Endothelial cell of umbilical vein (primary cell): ENCODE data around the gene PHPT1. TPM values are rescaled to one million over a fixed set of nuclear protein-coding genes. Genes with fewer than 3 reads are reported as not detected.

Source experiments
- BruUV-seq: library from RNA; stranded (reverse); fragments of 400-500 nt; replicated peaks from 2 replicates; lab custom pipeline; 2021; lab: Mats Ljungman, UMichigan
- CTCF ChIA-PET: fragments of 300-600, 350-600 bp; sonication (Branson Sonifier 250); formaldehyde crosslinking; loops from one replicate; lab custom pipeline; 2021; ENCODE audit warnings: antibody characterized with exemption, inconsistent platforms; lab: Charles Lee
- POLR2A ChIA-PET: fragments of 300-600, 350-600 bp; sonication (Branson Sonifier 250); formaldehyde crosslinking; loops from one replicate; lab custom pipeline; 2021; ENCODE audit warnings: antibody characterized with exemption, inconsistent platforms; lab: Charles Lee
- DNase-seq: peaks from one replicate; pipeline ENCODE4 v3.0.0-alpha.2; 2011; ENCODE audit warnings: low read depth, low spot score
- FAIRE-seq: peaks from 2 replicates; lab custom pipeline; 2011; peaks lifted over from hg19 to GRCh38; lab: Jason Lieb, UNC
- H2AFZ ChIP-seq: 2 replicates; pipeline ENCODE4 v1.6.0; 2012; ENCODE audit warnings: low read depth, low read length, control low read depth, inconsistent platforms
- H3K27ac ChIP-seq: 2 replicates; pipeline ENCODE4 v1.5.1; 2011; ENCODE audit warnings: low read depth, mild to moderate bottlenecking, control low read depth, low read length, moderate library complexity; ENCODE audit not compliant: insufficient read depth
- H3K27me3 ChIP-seq, 2 experiments: 2 replicates each; pipeline versions ENCODE4 v1.6.0 to v1.6.1; 2011; ENCODE audit warnings: low read length in 2 of 2, mixed read lengths in 1 of 2; ENCODE audit not compliant: control insufficient read depth in 2 of 2, insufficient read depth in 2 of 2
- H3K36me3 ChIP-seq, 2 experiments: 2 replicates in 1 of 2; 3 replicates in 1 of 2; pipeline ENCODE4 v1.5.1; 2011; ENCODE audit warnings: low read length in 2 of 2, mild to moderate bottlenecking in 1 of 2, moderate library complexity in 1 of 2; ENCODE audit not compliant: control insufficient read depth in 2 of 2, insufficient read depth in 2 of 2; ENCODE audit errors: extremely low read depth in 1 of 2
- H3K4me1 ChIP-seq: 3 replicates; pipeline ENCODE4 v1.5.1; 2011; ENCODE audit warnings: mild to moderate bottlenecking, low read length; ENCODE audit not compliant: control insufficient read depth, insufficient read depth; ENCODE audit errors: extremely low read depth
- H3K4me2 ChIP-seq: 2 replicates; pipeline ENCODE4 v1.6.1; 2011; ENCODE audit warnings: low read length, control low read depth, mixed read lengths; ENCODE audit not compliant: insufficient read depth
- H3K4me3 ChIP-seq, 3 experiments: fragments of 200-600 bp in 1 of 3; sonication (generic), shearing (Covaris generic) in 1 of 3; replicated peaks in 1 of 3; 2 replicates each; pipeline ENCODE4 v1.5.1; 2011 to 2016; ENCODE audit warnings: control low read depth in 3 of 3, low read length in 3 of 3, mild to moderate bottlenecking in 2 of 3, inconsistent platforms in 1 of 3, low read depth in 1 of 3, moderate library complexity in 1 of 3; ENCODE audit not compliant: insufficient read depth in 1 of 3
- H3K79me2 ChIP-seq: 2 replicates; pipeline ENCODE4 v1.6.0; 2012; ENCODE audit warnings: low read length, inconsistent platforms; ENCODE audit not compliant: control insufficient read depth, insufficient read depth
- H3K9ac ChIP-seq: replicated peaks from 2 replicates; pipeline ENCODE3; 2011; ENCODE audit warnings: low read length, control low read depth; ENCODE audit not compliant: insufficient read depth; ENCODE audit errors: extremely low read depth
- H3K9me1 ChIP-seq: replicated peaks from 3 replicates; pipeline ENCODE4 v1.6.0; 2011; ENCODE audit warnings: mild to moderate bottlenecking, low read length; ENCODE audit not compliant: control insufficient read depth, insufficient read depth; ENCODE audit errors: extremely low read depth
- H3K9me3 ChIP-seq: replicated peaks from 2 replicates; pipeline ENCODE4 v1.5.1; 2012; ENCODE audit warnings: low read length, inconsistent platforms; ENCODE audit not compliant: control insufficient read depth, insufficient read depth
- H4K20me1 ChIP-seq: replicated peaks from 2 replicates; pipeline ENCODE3; 2011; ENCODE audit warnings: mild to moderate bottlenecking, low read length; ENCODE audit not compliant: control insufficient read depth, insufficient read depth; ENCODE audit errors: extremely low read depth
- CTCF ChIP-seq, 2 donors: IDR thresholded peaks; 1 replicate in 1 of 2; 2 replicates in 1 of 2; pipeline ENCODE4 v1.5.1; 2011; ENCODE audit warnings: low read length in 2 of 2, mild to moderate bottlenecking in 2 of 2, moderate library complexity in 2 of 2, control low read depth in 1 of 2, inconsistent platforms in 1 of 2, low read depth in 1 of 2; ENCODE audit not compliant: insufficient read depth in 1 of 2; ENCODE audit errors: extremely low read depth in 1 of 2
- EZH2 ChIP-seq: IDR thresholded peaks from 2 replicates; pipeline ENCODE4 v1.6.1; 2012; ENCODE audit warnings: borderline replicate concordance, low read depth, mild to moderate bottlenecking, moderate library complexity, low read length, inconsistent platforms; ENCODE audit not compliant: severe bottlenecking
- FOS ChIP-seq: IDR thresholded peaks from 2 replicates; pipeline ENCODE4 v1.6.1; 2011; ENCODE audit warnings: mild to moderate bottlenecking, low read length, moderate library complexity, borderline replicate concordance; ENCODE audit not compliant: insufficient read depth
- GATA2 ChIP-seq: IDR thresholded peaks from 2 replicates; pipeline ENCODE4 v1.7.0; 2011; ENCODE audit warnings: low read depth, mild to moderate bottlenecking, moderate library complexity, mixed read lengths, low read length; ENCODE audit not compliant: insufficient read length, insufficient read depth
- JUN ChIP-seq: IDR thresholded peaks from 2 replicates; pipeline ENCODE4 v1.6.1; 2011; ENCODE audit warnings: borderline replicate concordance, low read depth; ENCODE audit not compliant: insufficient read length, insufficient read depth
- MAX ChIP-seq: IDR thresholded peaks from 2 replicates; pipeline ENCODE4 v1.6.1; 2011; ENCODE audit not compliant: insufficient read depth, insufficient read length
- MYC ChIP-seq: IDR thresholded peaks from one replicate; pipeline ENCODE4 v1.6.1; 2011; ENCODE audit warnings: mild to moderate bottlenecking, low read depth, low read length
- POLR2A ChIP-seq: IDR thresholded peaks from 2 replicates; pipeline ENCODE4 v1.6.1; 2012; ENCODE audit warnings: low read depth, mild to moderate bottlenecking, control low read depth, low read length
- POLR2AphosphoS5 ChIP-seq: IDR thresholded peaks from 2 replicates; pipeline ENCODE4 v1.6.1; 2012; ENCODE audit warnings: low read depth, mild to moderate bottlenecking, control low read depth, low read length, moderate library complexity; ENCODE audit not compliant: insufficient read depth
- dilution Hi-C: fragments of 300-500 bp; cut with MboI; formaldehyde crosslinking; loops from one replicate; pipeline ENCODE4 v1.15.0; 2019; ENCODE audit warnings: low sequenced_read_pairs; ENCODE audit not compliant: extremely low pct_ligation_motif_present
- intact Hi-C: fragments of 100-400 bp; cut with micrococcal nuclease; formaldehyde crosslinking; loops from one replicate; pipeline ENCODE4 v1.10.0; 2022
- polyA plus RNA-seq, 4 experiments: library from polyadenylated mRNA; depleted of rRNA in 3 of 4; stranded (reverse) in 3 of 4; unstranded in 1 of 4; fragments of >200 nt; gene quantifications; 2 replicates each; pipeline versions ENCODE4 v1.2.1 to v1.2.3, GENCODE V29; 2011 to 2012; ENCODE audit warnings: missing spikeins in 1 of 4
- total RNA-seq: library from RNA; stranded (reverse); gene quantifications from 2 replicates; pipeline ENCODE4 v1.2.3, GENCODE V29; 2021

PHPT1 gene
- total and polyA plus RNA-seq, 2 donors (not counting 3 experiments of a cell fraction or from before 2014, with no cell fraction given) = 139 to 319 TPM

GRCh38 chr9:136805207-136805740, 43.9 kb upstream of the PHPT1 start:
- H3K27ac ChIP-seq = no peak overlapping the region
- TF ChIP-seq POLR2AphosphoS5 (no peak), GATA2 (no peak), FOS (no peak), CTCF (IDR thresholded peaks at IDR 0.05; ENCODE audit: extremely low read depth in 1 of 2, insufficient read depth in 1 of 2, low read depth in 1 of 2, low read length in 2 of 2) (no peak), MAX (no peak), JUN (no peak), MYC (no peak), POLR2A (no peak), EZH2 (no peak)
- FAIRE-seq (no peak), DNase-seq (no peak)
- H4K20me1 ChIP-seq = no peaks in the 10 kb centered on the region
- H3K4me3 ChIP-seq = no peak overlapping the region
- H3K4me2 ChIP-seq = no peak overlapping the region
- H3K9ac ChIP-seq = no peak overlapping the region
- H3K9me3 ChIP-seq = no peaks in the 10 kb centered on the region
- no peak overlapping the region for H2AFZ ChIP-seq
- CTCF ChIA-PET = interaction anchor here (0.7 to 3.7 kb wide), 5 partner anchors 13 to 432 kb away, joined by 3 to 13 read pairs (median 4); partner anchors contain the start of gene AJM1
- no peaks in the 10 kb centered on the region for H3K36me3 ChIP-seq
- POLR2A ChIA-PET = no interaction called here
- peaks cover 9 to 10% of the 10 kb centered on the region in 2 experiments for H3K27me3 ChIP-seq
- peaks cover 24% of the 10 kb centered on the region for H3K79me2 ChIP-seq
- dilution Hi-C loops (loop anchor here (25.0 kb wide), 1 partner anchor 132 kb away; the partner anchor contains the start of genes C8G and FBXW5), intact Hi-C loops (loop anchor here (5.0 kb wide), 1 partner anchor 37 kb away; the partner anchor contains the start of gene AJM1)
- H3K9me1 ChIP-seq = no peaks in the 10 kb centered on the region
- peaks cover 15% of the 10 kb centered on the region for H3K4me1 ChIP-seq
- BruUV-seq = no TSS peak
